ENCODE results near the gene ZNF462. TPM values are rescaled to one million over a fixed set of nuclear protein-coding genes. Genes with fewer than 3 reads are reported as not detected.

The ZNF462 gene
- polyA plus RNA-seq, 3 donors: not detected

DNA sequence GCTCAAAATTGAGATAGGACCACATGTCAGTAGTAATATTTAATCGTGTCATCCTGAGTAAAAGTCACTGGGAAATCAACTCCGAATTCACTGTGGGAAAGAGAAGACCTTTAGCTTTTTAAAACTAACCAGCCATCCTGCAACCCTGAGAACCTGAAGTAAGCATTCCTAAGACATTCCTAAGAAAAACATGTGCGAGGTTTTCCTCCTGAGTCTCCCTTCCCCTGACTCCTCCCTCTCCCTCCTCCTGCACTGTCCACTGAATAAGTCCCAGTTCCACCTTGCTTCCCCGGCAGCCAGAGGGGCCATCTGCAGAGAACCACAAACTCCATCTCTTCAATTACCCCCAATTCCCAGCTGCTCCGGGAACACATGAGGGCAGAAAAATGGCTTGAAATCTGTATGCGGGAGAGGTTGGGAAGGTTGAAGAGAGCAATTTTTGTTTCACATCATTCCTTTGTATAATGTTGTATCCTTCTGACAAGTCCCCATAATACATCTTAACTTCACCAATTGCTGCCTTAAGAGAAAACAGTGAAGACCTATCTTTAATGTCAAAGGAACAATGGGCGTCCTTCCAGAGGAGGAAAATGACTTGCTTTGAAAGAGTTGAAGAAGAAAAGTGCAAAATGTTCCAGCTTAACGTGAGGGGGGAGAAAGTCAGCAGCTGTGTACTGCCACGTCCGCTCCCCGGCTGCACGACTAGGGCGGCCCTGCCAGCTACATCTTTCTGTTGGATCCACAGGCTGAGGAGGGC, 186.3 kb downstream of the ZNF462 start:
- Histone ChIP-seq H3K9me3 (replicated peaks in 1 of 2; ENCODE audit: control insufficient read depth in 1 of 2, insufficient read depth in 1 of 2, low read length in 2 of 2) (no peaks in the 10 kb centered on the region), H3K79me2 (ENCODE audit: insufficient read depth, low read length) (no peaks in the 10 kb centered on the region), H3K4me3 (replicated peaks in 1 of 3; ENCODE audit: low read depth in 2 of 3, low read length in 3 of 3) (no peak overlapping the region), H3K36me3 (replicated peaks in 1 of 2; ENCODE audit: control insufficient read depth in 1 of 2, insufficient read depth in 2 of 2, low read length in 2 of 2) (no peaks in the 10 kb centered on the region), H3K27me3 (ENCODE audit: control insufficient read depth in 2 of 2, insufficient read depth in 2 of 2, low read length in 2 of 2) (no peaks in the 10 kb centered on the region), H3K9ac (ENCODE audit: insufficient read depth, low read length, poor library complexity, severe bottlenecking) (no peak overlapping the region), H2AFZ (ENCODE audit: insufficient read depth, low read depth, low read length, poor library complexity, severe bottlenecking) (no peak overlapping the region), H4K20me1 (ENCODE audit: insufficient read depth, low read length) (no peaks in the 10 kb centered on the region), H3K27ac (ENCODE audit: low read depth in 1 of 2, low read length in 2 of 2) (no peak overlapping the region), H3K4me1 (ENCODE audit: control insufficient read depth in 1 of 2, insufficient read depth in 2 of 2, low read length in 2 of 2) (no peaks in the 10 kb centered on the region), H3K4me2 (replicated peaks; ENCODE audit: extremely low read depth, low read length, poor library complexity, severe bottlenecking) (no peak overlapping the region)
- Mint-ChIP-seq H3K27me3 (ENCODE audit: low read depth in 3 of 3) (peaks cover 0 to 3% (median 0%) of the 10 kb centered on the region in 3 donors), H3K36me3 (no peaks in the 10 kb centered on the region), H3K9me3 (peaks cover 0 to 3% (median 0%) of the 10 kb centered on the region in 7 donors), H3K4me3 (no peak overlapping the region), H3K4me1 (no peaks in the 10 kb centered on the region), H3K27ac (no peak overlapping the region)
- DNase-seq: no peak
- intact Hi-C loops (cut with micrococcal nuclease): no loop called here
- TF ChIP-seq, protein P1, sequence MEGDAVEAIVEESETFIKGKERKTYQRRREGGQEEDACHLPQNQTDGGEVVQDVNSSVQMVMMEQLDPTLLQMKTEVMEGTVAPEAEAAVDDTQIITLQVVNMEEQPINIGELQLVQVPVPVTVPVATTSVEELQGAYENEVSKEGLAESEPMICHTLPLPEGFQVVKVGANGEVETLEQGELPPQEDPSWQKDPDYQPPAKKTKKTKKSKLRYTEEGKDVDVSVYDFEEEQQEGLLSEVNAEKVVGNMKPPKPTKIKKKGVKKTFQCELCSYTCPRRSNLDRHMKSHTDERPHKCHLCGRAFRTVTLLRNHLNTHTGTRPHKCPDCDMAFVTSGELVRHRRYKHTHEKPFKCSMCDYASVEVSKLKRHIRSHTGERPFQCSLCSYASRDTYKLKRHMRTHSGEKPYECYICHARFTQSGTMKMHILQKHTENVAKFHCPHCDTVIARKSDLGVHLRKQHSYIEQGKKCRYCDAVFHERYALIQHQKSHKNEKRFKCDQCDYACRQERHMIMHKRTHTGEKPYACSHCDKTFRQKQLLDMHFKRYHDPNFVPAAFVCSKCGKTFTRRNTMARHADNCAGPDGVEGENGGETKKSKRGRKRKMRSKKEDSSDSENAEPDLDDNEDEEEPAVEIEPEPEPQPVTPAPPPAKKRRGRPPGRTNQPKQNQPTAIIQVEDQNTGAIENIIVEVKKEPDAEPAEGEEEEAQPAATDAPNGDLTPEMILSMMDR (IDR thresholded peaks at IDR 0.05): no peak
- 92% methylated on average over 8 of the region's 13 CpGs for WGBS (ENCODE audit: insufficient coverage)

DNA sequence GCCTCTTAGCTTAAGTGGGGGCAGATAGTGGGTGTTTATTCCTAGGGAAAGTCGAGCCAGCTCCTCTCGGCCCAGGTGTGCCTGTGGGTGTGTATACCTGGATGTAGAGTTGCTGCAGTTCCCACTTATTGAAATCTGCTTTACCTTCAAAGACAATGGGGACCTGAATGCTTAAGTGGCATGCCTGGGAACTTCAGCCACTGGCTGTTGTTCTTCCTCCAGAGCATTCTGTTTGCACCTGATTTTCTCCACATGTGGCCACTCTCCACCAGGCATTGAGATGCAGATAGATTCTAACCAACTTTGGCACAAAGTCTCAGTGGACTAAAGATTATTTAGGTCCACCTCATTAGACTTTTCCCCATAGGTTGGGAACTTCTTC, 186.8 kb downstream of the ZNF462 start:
- no peaks in the 10 kb centered on the region for H3K9me3 ChIP-seq (replicated peaks in 1 of 2; ENCODE audit: control insufficient read depth in 1 of 2, insufficient read depth in 1 of 2, low read length in 2 of 2)
- H3K4me3 ChIP-seq (replicated peaks in 1 of 3; ENCODE audit: low read depth in 2 of 3, low read length in 3 of 3): no peak overlapping the region
- no peaks in the 10 kb centered on the region for H4K20me1 ChIP-seq (ENCODE audit: insufficient read depth, low read length)
- H3K4me1 ChIP-seq (ENCODE audit: control insufficient read depth in 1 of 2, insufficient read depth in 2 of 2, low read length in 2 of 2): no peaks in the 10 kb centered on the region
- Mint-ChIP-seq H3K4me1 (no peaks in the 10 kb centered on the region), H3K27ac (no peak overlapping the region), H3K4me3 (no peak overlapping the region), H3K27me3 (ENCODE audit: low read depth in 3 of 3) (peaks cover 0 to 3% (median 0%) of the 10 kb centered on the region in 3 donors), H3K9me3 (peaks cover 0 to 3% (median 0%) of the 10 kb centered on the region in 7 donors), H3K36me3 (no peaks in the 10 kb centered on the region)
- no peak overlapping the region for H3K9ac ChIP-seq (ENCODE audit: insufficient read depth, low read length, poor library complexity, severe bottlenecking)
- H3K79me2 ChIP-seq (ENCODE audit: insufficient read depth, low read length): no peaks in the 10 kb centered on the region
- no peaks in the 10 kb centered on the region for H3K36me3 ChIP-seq (replicated peaks in 1 of 2; ENCODE audit: control insufficient read depth in 1 of 2, insufficient read depth in 2 of 2, low read length in 2 of 2)
- no peak overlapping the region for H3K4me2 ChIP-seq (replicated peaks; ENCODE audit: extremely low read depth, low read length, poor library complexity, severe bottlenecking)
- TF ChIP-seq, protein P1 (IDR thresholded peaks at IDR 0.05): no peak
- intact Hi-C loops (cut with micrococcal nuclease): no loop called here
- no peak overlapping the region for H2AFZ ChIP-seq (ENCODE audit: insufficient read depth, low read depth, low read length, poor library complexity, severe bottlenecking)
- WGBS (ENCODE audit: insufficient coverage): 71% methylated on average over 2 of the region's 2 CpGs
- H3K27ac ChIP-seq (ENCODE audit: low read depth in 1 of 2, low read length in 2 of 2): no peak overlapping the region
- no peaks in the 10 kb centered on the region for H3K27me3 ChIP-seq (ENCODE audit: control insufficient read depth in 2 of 2, insufficient read depth in 2 of 2, low read length in 2 of 2)
- DNase-seq: no peak
